Measurements from ENCODE around the gene SDHAF1. TPM values are rescaled to one million over a fixed set of nuclear protein-coding genes. Genes with fewer than 3 reads are reported as not detected.
"Not testable (repeated sequence)": the region's sequence is repeated elsewhere in the genome, so short reads cannot be mapped to it uniquely, and the experiment has no call there.

SDHAF1 gene
- total RNA-seq: 21.2 and 24.5 TPM in 2 replicates

GRCh38 chr19:35995048-35995993, at the start of gene SDHAF1:
Gene SDHAF1, plus strand, starts transcription at chr19:35995188. Its CDS starts 87 bp downstream, at chr19:35995275.
- Mint-ChIP-seq H3K4me1 (ENCODE audit: low read depth) (peaks cover 24% of the 10 kb centered on the region), H3K27me3 (ENCODE audit: insufficient read depth) (peaks cover 3% of the 10 kb centered on the region), H3K36me3 (ENCODE audit: low read depth) (peaks cover 14% of the 10 kb centered on the region), H3K4me3 (peak within 1 kb of the TSS; percentile 94), H3K27ac (peak within 1 kb of the TSS; percentile 92), H3K9me3 (no peaks in the 10 kb centered on the region)
- peak; percentile 93 for DNase-seq (ENCODE audit: low spot score)
- intact Hi-C loops (cut with micrococcal nuclease): loop anchor here (1.0 to 5.0 kb wide), 7 partner anchors 8 to 293 kb away; partner anchors contain the start of genes ALKBH6, HCST, THAP8 and WDR62

GRCh38 chr19:35946203-35946602, 48.8 kb upstream of the SDHAF1 start:
- intact Hi-C loops (cut with micrococcal nuclease): no loop called here
- no peaks in the 10 kb centered on the region for H3K9me3 Mint-ChIP-seq
- no peak overlapping the region for H3K4me3 Mint-ChIP-seq
- peaks cover 4% of the 10 kb centered on the region for H3K27me3 Mint-ChIP-seq (ENCODE audit: insufficient read depth)
- no peak for DNase-seq (ENCODE audit: low spot score)
- peaks cover 4% of the 10 kb centered on the region for H3K36me3 Mint-ChIP-seq (ENCODE audit: low read depth)
- peaks cover 25% of the 10 kb centered on the region for H3K4me1 Mint-ChIP-seq (ENCODE audit: low read depth)
- H3K27ac Mint-ChIP-seq: no peak overlapping the region

GRCh38 chr19:35949131-35949530, 45.9 kb upstream of the SDHAF1 start:
- Mint-ChIP-seq H3K27ac (peak overlapping the region; percentile 2), H3K36me3 (ENCODE audit: low read depth) (peaks cover 2% of the 10 kb centered on the region), H3K27me3 (ENCODE audit: insufficient read depth) (peaks cover 4% of the 10 kb centered on the region), H3K4me3 (no peak overlapping the region), H3K9me3 (no peaks in the 10 kb centered on the region), H3K4me1 (ENCODE audit: low read depth) (peaks cover 40% of the 10 kb centered on the region)
- intact Hi-C loops (cut with micrococcal nuclease): no loop called here
- DNase-seq (ENCODE audit: low spot score): no peak

GRCh38 chr19:35955881-35956634, 38.9 kb upstream of the SDHAF1 start:
- Mint-ChIP-seq H3K27me3 (ENCODE audit: insufficient read depth) (peaks cover 5% of the 10 kb centered on the region), H3K4me3 (no peak overlapping the region), H3K36me3 (ENCODE audit: low read depth) (peaks cover 3% of the 10 kb centered on the region), H3K27ac (no peak overlapping the region), H3K9me3 (peaks cover 9% of the 10 kb centered on the region), H3K4me1 (ENCODE audit: low read depth) (peaks cover 34% of the 10 kb centered on the region)
- intact Hi-C loops (cut with micrococcal nuclease): no loop called here
- DNase-seq (ENCODE audit: low spot score): no peak

GRCh38 chr19:35957411-35957810, 37.6 kb upstream of the SDHAF1 start:
- H3K27me3 Mint-ChIP-seq (ENCODE audit: insufficient read depth); H3K9me3 Mint-ChIP-seq; DNase-seq (ENCODE audit: low spot score); H3K27ac Mint-ChIP-seq; intact Hi-C loops (cut with micrococcal nuclease); H3K4me3 Mint-ChIP-seq; H3K36me3 Mint-ChIP-seq (ENCODE audit: low read depth): not testable (repeated sequence)
- peaks cover 28% of the 10 kb centered on the region for H3K4me1 Mint-ChIP-seq (ENCODE audit: low read depth)

GRCh38 chr19:35958660-35959039, 36.3 kb upstream of the SDHAF1 start:
- intact Hi-C loops (cut with micrococcal nuclease): no loop called here
- peaks cover 1% of the 10 kb centered on the region for H3K36me3 Mint-ChIP-seq (ENCODE audit: low read depth)
- H3K27me3 Mint-ChIP-seq (ENCODE audit: insufficient read depth): peaks cover 14% of the 10 kb centered on the region
- H3K4me3 Mint-ChIP-seq: peak overlapping the region; percentile 63
- H3K9me3 Mint-ChIP-seq: peaks cover 9% of the 10 kb centered on the region
- DNase-seq (ENCODE audit: low spot score): no peak
- H3K27ac Mint-ChIP-seq: peak overlapping the region; percentile 69
- H3K4me1 Mint-ChIP-seq (ENCODE audit: low read depth): peaks cover 17% of the 10 kb centered on the region

- intact Hi-C loops (cut with micrococcal nuclease): no loop called here
- H3K27me3 Mint-ChIP-seq (ENCODE audit: insufficient read depth): peaks cover 14% of the 10 kb centered on the region
- H3K36me3 Mint-ChIP-seq (ENCODE audit: low read depth): peaks cover 1% of the 10 kb centered on the region
- peaks cover 9% of the 10 kb centered on the region for H3K9me3 Mint-ChIP-seq
- DNase-seq (ENCODE audit: low spot score): peak; percentile 75
- peaks cover 11% of the 10 kb centered on the region for H3K4me1 Mint-ChIP-seq (ENCODE audit: low read depth)
- no peak overlapping the region for H3K27ac Mint-ChIP-seq
- H3K4me3 Mint-ChIP-seq: peak overlapping the region; percentile 19
Measured at GRCh38 chr19:35959040-35959967, 35.7 kb upstream of the SDHAF1 start.

- H3K36me3 Mint-ChIP-seq (ENCODE audit: low read depth): peaks cover 1% of the 10 kb centered on the region
Measured at GRCh38 chr19:35959968-35960320, 35.0 kb upstream of the SDHAF1 start.

GRCh38 chr19:35960432-35960972, 34.5 kb upstream of the SDHAF1 start:
- no peak overlapping the region for H3K27ac Mint-ChIP-seq
- H3K27me3 Mint-ChIP-seq (ENCODE audit: insufficient read depth): peaks cover 14% of the 10 kb centered on the region
- peak overlapping the region; percentile 5 for H3K4me3 Mint-ChIP-seq
- DNase-seq (ENCODE audit: low spot score): no peak
- H3K9me3 Mint-ChIP-seq: peaks cover 9% of the 10 kb centered on the region
- intact Hi-C loops (cut with micrococcal nuclease): no loop called here
- H3K4me1 Mint-ChIP-seq (ENCODE audit: low read depth): peaks cover 11% of the 10 kb centered on the region
- H3K36me3 Mint-ChIP-seq (ENCODE audit: low read depth): peaks cover 1% of the 10 kb centered on the region

More at GRCh38 chr19:35959968-35960320, 35.0 kb upstream of the SDHAF1 start:
- no peak overlapping the region for H3K4me3 Mint-ChIP-seq
- peaks cover 11% of the 10 kb centered on the region for H3K4me1 Mint-ChIP-seq (ENCODE audit: low read depth)
- H3K27ac Mint-ChIP-seq: no peak overlapping the region
- peaks cover 14% of the 10 kb centered on the region for H3K27me3 Mint-ChIP-seq (ENCODE audit: insufficient read depth)
- intact Hi-C loops (cut with micrococcal nuclease): no loop called here
- no peak for DNase-seq (ENCODE audit: low spot score)
- peaks cover 9% of the 10 kb centered on the region for H3K9me3 Mint-ChIP-seq

- no peaks in the 10 kb centered on the region for H3K36me3 Mint-ChIP-seq (ENCODE audit: low read depth)
- intact Hi-C loops (cut with micrococcal nuclease): loop anchor here (1.0 kb wide), 1 partner anchor 12 kb away; no protein-coding TSS in a partner anchor
- DNase-seq (ENCODE audit: low spot score): peak; percentile 34
- H3K4me3 Mint-ChIP-seq: no peak overlapping the region
- no peak overlapping the region for H3K27ac Mint-ChIP-seq
- no peaks in the 10 kb centered on the region for H3K9me3 Mint-ChIP-seq
- H3K27me3 Mint-ChIP-seq (ENCODE audit: insufficient read depth): peaks cover 13% of the 10 kb centered on the region
- H3K4me1 Mint-ChIP-seq (ENCODE audit: low read depth): peaks cover 3% of the 10 kb centered on the region
Measured at GRCh38 chr19:35963514-35963913, 31.5 kb upstream of the SDHAF1 start.

GRCh38 chr19:35966771-35967170, 28.2 kb upstream of the SDHAF1 start:
- Mint-ChIP-seq H3K4me3 (no peak overlapping the region), H3K4me1 (ENCODE audit: low read depth) (peaks cover 10% of the 10 kb centered on the region)

GRCh38 chr19:35973487-35973886, 21.5 kb upstream of the SDHAF1 start:
- peaks cover 10% of the 10 kb centered on the region for H3K4me1 Mint-ChIP-seq (ENCODE audit: low read depth)
- no peaks in the 10 kb centered on the region for H3K9me3 Mint-ChIP-seq
- H3K27me3 Mint-ChIP-seq (ENCODE audit: insufficient read depth): peaks cover 5% of the 10 kb centered on the region
- H3K4me3 Mint-ChIP-seq: no peak overlapping the region
- H3K27ac Mint-ChIP-seq: no peak overlapping the region
- intact Hi-C loops (cut with micrococcal nuclease): no loop called here
- DNase-seq (ENCODE audit: low spot score): no peak
- H3K36me3 Mint-ChIP-seq (ENCODE audit: low read depth): no peaks in the 10 kb centered on the region

More at GRCh38 chr19:35966771-35967170, 28.2 kb upstream of the SDHAF1 start:
- Mint-ChIP-seq H3K27ac (no peak overlapping the region), H3K36me3 (ENCODE audit: low read depth) (no peaks in the 10 kb centered on the region), H3K9me3 (no peaks in the 10 kb centered on the region), H3K27me3 (ENCODE audit: insufficient read depth) (peaks cover 7% of the 10 kb centered on the region)
- intact Hi-C loops (cut with micrococcal nuclease): no loop called here
- no peak for DNase-seq (ENCODE audit: low spot score)
